ENCODE data around the gene E2F2. TPM values are rescaled to one million over a fixed set of nuclear protein-coding genes. Genes with fewer than 3 reads are reported as not detected.
A peak's percentile ranks its signal among the peaks of the same experiment; 100 is the strongest.

Gene E2F2
- total RNA-seq, 1 donor from 2014 or later: 9.4 TPM

GRCh38 chr1:23558140-23558871 lies 27.3 kb upstream of the E2F2 start:
- no peak for TF ChIP-seq CTCF (conservative IDR thresholded peaks at IDR 0.05)
- H3K27me3 Mint-ChIP-seq: peaks cover 8% of the 10 kb centered on the region
- no peaks in the 10 kb centered on the region for H3K9me3 Mint-ChIP-seq
- peaks cover 15% of the 10 kb centered on the region for H3K36me3 Mint-ChIP-seq
- H3K4me1 Mint-ChIP-seq (ENCODE audit: unreplicated experiment): peaks cover 53% of the 10 kb centered on the region
- peak overlapping the region; percentile 94 for H3K4me3 Mint-ChIP-seq
- H3K27ac Mint-ChIP-seq: peak overlapping the region; percentile 99
- DNase-seq (ENCODE audit: extremely low spot score, unreplicated experiment): no peak

- Mint-ChIP-seq H3K27ac (peak overlapping the region; percentile 99), H3K4me1 (ENCODE audit: unreplicated experiment) (peaks cover 50% of the 10 kb centered on the region), H3K36me3 (peaks cover 15% of the 10 kb centered on the region), H3K9me3 (no peaks in the 10 kb centered on the region), H3K27me3 (peaks cover 8% of the 10 kb centered on the region), H3K4me3 (peak overlapping the region; percentile 94)
- no peak for DNase-seq (ENCODE audit: extremely low spot score, unreplicated experiment)
- no peak for TF ChIP-seq CTCF (conservative IDR thresholded peaks at IDR 0.05)
Measured at GRCh38 chr1:23557471-23558124, 26.6 kb upstream of the E2F2 start.

GRCh38 chr1:23556635-23557470 lies 25.8 kb upstream of the E2F2 start:
- Mint-ChIP-seq H3K4me3 (peak overlapping the region; percentile 94), H3K36me3 (peaks cover 15% of the 10 kb centered on the region), H3K4me1 (ENCODE audit: unreplicated experiment) (peaks cover 50% of the 10 kb centered on the region), H3K27me3 (peaks cover 8% of the 10 kb centered on the region), H3K27ac (peak overlapping the region; percentile 99), H3K9me3 (no peaks in the 10 kb centered on the region)
- no peak for DNase-seq (ENCODE audit: extremely low spot score, unreplicated experiment)
- TF ChIP-seq CTCF (conservative IDR thresholded peaks at IDR 0.05): no peak

- no peak for DNase-seq (ENCODE audit: extremely low spot score, unreplicated experiment)
- peak overlapping the region; percentile 94 for H3K4me3 Mint-ChIP-seq
- TF ChIP-seq CTCF (conservative IDR thresholded peaks at IDR 0.05): no peak
- no peaks in the 10 kb centered on the region for H3K9me3 Mint-ChIP-seq
- peak overlapping the region; percentile 99 for H3K27ac Mint-ChIP-seq
- H3K4me1 Mint-ChIP-seq (ENCODE audit: unreplicated experiment): peaks cover 50% of the 10 kb centered on the region
- peaks cover 15% of the 10 kb centered on the region for H3K36me3 Mint-ChIP-seq
- H3K27me3 Mint-ChIP-seq: peaks cover 8% of the 10 kb centered on the region
Measured at GRCh38 chr1:23555986-23556634, 25.1 kb upstream of the E2F2 start.

- H3K9me3 Mint-ChIP-seq: no peaks in the 10 kb centered on the region
- TF ChIP-seq CTCF (conservative IDR thresholded peaks at IDR 0.05): no peak
- DNase-seq (ENCODE audit: extremely low spot score, unreplicated experiment): no peak
Measured at GRCh38 chr1:23555270-23555985, 24.4 kb upstream of the E2F2 start.

More at GRCh38 chr1:23555270-23555985, 24.4 kb upstream of the E2F2 start:
- Mint-ChIP-seq H3K4me3 (peak overlapping the region; percentile 94), H3K27me3 (peaks cover 8% of the 10 kb centered on the region), H3K27ac (peak overlapping the region; percentile 99), H3K36me3 (peaks cover 15% of the 10 kb centered on the region), H3K4me1 (ENCODE audit: unreplicated experiment) (peaks cover 50% of the 10 kb centered on the region)
